Omental fat pad (tissue), 4 donors: ENCODE results near the gene ASIC1. TPM values are rescaled to one million over a fixed set of nuclear protein-coding genes. Genes with fewer than 3 reads are reported as not detected.
"Not testable (repeated sequence)": the region's sequence is repeated elsewhere in the genome, so short reads cannot be mapped to it uniquely, and the experiment has no call there.

ENCODE experiments used
- ATAC-seq: fragments of 150-250 bp; one replicate; pipeline ENCODE4 v1.9.1; 2016; ENCODE audit warnings: mild to moderate bottlenecking, moderate library complexity; ENCODE audit not compliant: low FRiP score
- DNase-seq: peaks from one replicate; pipeline ENCODE4 v3.0.0-alpha.2; 2019; ENCODE audit warnings: low spot score
- CTCF ChIP-seq, 3 donors: fragments of 450-650 bp; IDR thresholded peaks; one replicate each; pipeline ENCODE4 v1.5.1; 2016 to 2017; ENCODE audit warnings: antibody characterized with exemption in 3 of 3, mild to moderate bottlenecking in 3 of 3, moderate library complexity in 2 of 3
- total RNA-seq, 4 donors: library from RNA; depleted of rRNA; stranded (reverse); fragments of >200 nt; gene quantifications; one replicate each; pipeline ENCODE4 v1.1.0, GENCODE V29; 2016

Gene ASIC1
- total RNA-seq, 4 donors from 2014 or later: 0.69 to 3.8 (median 1.4) TPM

- ATAC-seq (no peak), DNase-seq (no peak)
These were observed 25.2 kb downstream of the ASIC1 start for GRCh38 chr12:50082644-50083043.

GRCh38 chr12:50083301-50083700 lies 25.9 kb downstream of the ASIC1 start:
- DNase-seq (no peak), ATAC-seq (no peak)
- TF ChIP-seq CTCF (IDR thresholded peaks at IDR 0.05): no peak

More at GRCh38 chr12:50082644-50083043, 25.2 kb downstream of the ASIC1 start:
- TF ChIP-seq CTCF (IDR thresholded peaks at IDR 0.05): no peak

- ATAC-seq, DNase-seq: not testable (repeated sequence)
These were observed 27.0 kb downstream of the ASIC1 start for GRCh38 chr12:50084409-50084774.

GRCh38 chr12:50084775-50085614 lies 27.6 kb downstream of the ASIC1 start, which contains the start of gene SMARCD1:
Gene SMARCD1 (plus strand): TSS chr12:50085342. CDS start chr12:50085370, 28 bp downstream.
- DNase-seq: peak; percentile 54
- ATAC-seq: peak; percentile 91

GRCh38 chr12:50085615-50086072 lies 28.2 kb downstream of the ASIC1 start:
- DNase-seq (no peak), ATAC-seq (no peak)
- TF ChIP-seq CTCF (IDR thresholded peaks at IDR 0.05): no peak

More at GRCh38 chr12:50084775-50085614, 27.6 kb downstream of the ASIC1 start, which contains the start of gene SMARCD1:
- TF ChIP-seq CTCF (IDR thresholded peaks at IDR 0.05): no peak

- ATAC-seq: no peak
- DNase-seq: no peak
- TF ChIP-seq CTCF (IDR thresholded peaks at IDR 0.05): no peak
These were observed 28.8 kb downstream of the ASIC1 start for GRCh38 chr12:50086148-50086547.

GRCh38 chr12:50087151-50087550 lies 29.8 kb downstream of the ASIC1 start:
- ATAC-seq: no peak
- DNase-seq: no peak
- TF ChIP-seq CTCF (IDR thresholded peaks at IDR 0.05): no peak
